B cell (primary cell): Measurements from ENCODE around the gene PLA2G12B.

ENCODE experiments used
- CTCF ChIP-seq: fragments of 200-600 bp; IDR thresholded peaks from one replicate; pipeline ENCODE4 v1.8.0; 2022; ENCODE audit warnings: antibody characterized with exemption, mild to moderate bottlenecking
- EZH2 ChIP-seq: IDR thresholded peaks from 2 replicates; pipeline ENCODE4 v1.6.1; 2012; ENCODE audit warnings: borderline replicate concordance, low read depth, mild to moderate bottlenecking, moderate library complexity, low read length; ENCODE audit not compliant: insufficient read depth, poor library complexity, severe bottlenecking

GRCh38 chr10:72893136-72893798, 61.3 kb downstream of the PLA2G12B start, which contains the start of gene OIT3:
- TF ChIP-seq CTCF (no peak), EZH2 (no peak)
